ENCODE results near the gene IMMP2L.
"Not testable (repeated sequence)": the region's sequence is repeated elsewhere in the genome, so short reads cannot be mapped to it uniquely, and the experiment has no call there.

IMMP2L gene

DNA sequence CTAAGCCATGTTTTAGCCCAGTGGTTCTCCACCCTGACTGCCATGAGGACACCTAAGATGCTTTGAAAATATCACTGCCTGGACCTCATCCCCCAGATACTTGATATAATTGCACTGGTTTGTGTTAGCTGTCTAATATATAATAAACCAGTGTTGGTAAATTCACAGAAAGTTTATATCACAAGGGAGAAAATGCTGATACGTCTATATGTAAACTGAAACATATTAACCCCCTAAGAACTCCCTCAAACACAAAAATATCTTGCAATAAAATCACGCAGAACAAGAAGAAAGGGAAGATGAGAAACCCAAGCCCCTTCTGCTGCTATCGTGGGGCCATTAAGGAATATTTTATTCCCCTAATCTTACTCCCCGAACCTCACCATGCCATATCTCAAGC lies 8.2 kb downstream of the IMMP2L start:
- DNase-seq = no peak

DNA sequence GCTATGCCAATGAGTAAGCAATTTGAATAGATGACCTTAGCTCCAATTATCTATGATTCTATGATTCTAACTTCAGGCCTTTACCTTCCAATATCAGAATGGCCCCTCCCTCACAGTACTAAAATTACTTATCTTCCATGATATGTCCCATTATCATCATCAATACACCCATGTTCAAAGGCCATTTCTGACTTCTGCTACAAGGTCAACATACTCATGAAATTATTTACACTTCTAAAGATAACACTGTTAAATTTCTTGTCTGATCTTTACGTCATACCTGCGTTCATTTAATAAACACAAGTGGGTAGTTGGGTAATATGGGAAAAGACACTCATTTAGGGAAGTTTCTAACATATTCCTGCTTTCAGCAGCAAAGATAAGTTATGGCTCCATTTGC lies 21.2 kb downstream of the IMMP2L start:
- DNase-seq = no peak

DNA sequence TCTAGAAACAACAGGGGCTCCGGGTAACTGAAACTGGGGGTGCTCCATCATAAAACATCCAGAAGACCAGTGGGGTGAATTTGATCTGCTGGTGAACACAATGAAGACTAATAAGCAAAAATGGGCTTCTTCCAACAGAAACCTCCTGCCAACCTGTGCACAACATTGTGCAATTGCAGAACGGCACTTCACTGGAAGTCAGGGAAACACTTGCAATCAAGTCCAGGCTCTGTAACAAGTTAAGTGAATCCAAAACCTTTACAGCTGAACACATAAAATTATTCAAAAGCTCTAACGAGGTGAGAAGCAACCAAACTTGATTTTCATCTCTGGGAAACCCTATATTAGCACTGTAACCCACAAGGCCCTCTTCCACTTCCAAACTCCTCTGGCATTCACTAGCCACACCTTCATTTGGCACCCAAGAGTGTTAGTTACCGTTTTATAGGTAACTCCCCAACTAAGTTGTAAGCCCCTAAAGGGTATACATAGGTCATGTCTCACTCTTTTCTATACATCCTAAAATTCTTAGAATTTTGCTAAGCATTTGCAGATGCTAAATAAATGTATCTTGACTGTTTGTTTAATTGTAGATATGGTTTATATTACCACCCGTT lies 22.0 kb downstream of the IMMP2L start:
- DNase-seq = no peak

DNA sequence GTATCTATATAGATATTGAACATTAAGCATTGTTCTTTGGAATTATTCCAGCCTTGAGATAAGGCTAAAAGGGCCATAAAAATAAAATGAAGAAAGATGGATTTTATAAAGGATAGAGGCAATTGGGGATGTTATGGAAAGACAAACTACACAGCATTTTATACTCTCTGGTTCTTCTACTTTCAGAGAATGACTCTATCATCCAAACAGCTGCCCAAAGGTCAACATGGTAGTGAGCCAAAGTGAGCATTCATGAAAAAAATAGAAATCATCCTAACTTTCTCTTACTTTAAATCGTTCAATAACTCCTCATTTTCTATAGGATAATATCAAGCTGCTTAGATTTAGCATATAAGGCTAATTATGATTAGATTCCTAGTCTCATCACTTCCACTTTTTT lies 25.2 kb downstream of the IMMP2L start:
- DNase-seq = no peak

DNA sequence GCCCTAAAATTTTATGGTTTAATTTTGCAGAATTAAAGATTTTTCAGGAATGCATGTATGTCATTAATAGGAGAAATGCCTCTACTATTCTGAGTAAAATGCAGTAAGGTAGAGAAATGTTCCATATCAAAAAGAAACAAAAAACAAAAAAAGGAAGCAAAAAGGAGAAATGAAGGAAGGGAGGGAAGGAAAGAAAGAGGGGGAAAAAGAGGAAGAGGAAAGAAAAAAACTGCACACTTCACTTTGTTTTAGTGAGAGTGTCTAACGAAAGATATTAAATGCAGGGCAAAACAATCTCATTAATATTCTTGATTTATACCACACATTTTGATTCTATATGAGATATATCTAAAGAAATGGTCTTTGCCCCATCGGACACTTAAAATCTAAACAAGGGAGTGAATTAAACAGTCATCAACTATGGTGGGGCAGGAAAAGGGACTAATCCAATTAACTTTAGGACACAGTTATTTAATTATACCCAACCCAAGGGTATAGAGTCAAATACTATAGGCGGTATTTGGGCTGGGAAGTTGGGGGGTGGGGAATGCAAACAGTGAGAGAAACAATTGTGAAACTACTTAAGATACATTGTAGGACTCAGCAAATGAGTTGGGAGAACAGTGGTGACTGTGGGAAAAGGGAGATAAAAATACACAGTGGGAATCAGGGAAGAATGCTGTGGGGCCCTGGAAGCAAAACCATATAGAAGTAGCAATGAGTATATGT lies 27.0 kb downstream of the IMMP2L start:
- no peak for DNase-seq

DNA sequence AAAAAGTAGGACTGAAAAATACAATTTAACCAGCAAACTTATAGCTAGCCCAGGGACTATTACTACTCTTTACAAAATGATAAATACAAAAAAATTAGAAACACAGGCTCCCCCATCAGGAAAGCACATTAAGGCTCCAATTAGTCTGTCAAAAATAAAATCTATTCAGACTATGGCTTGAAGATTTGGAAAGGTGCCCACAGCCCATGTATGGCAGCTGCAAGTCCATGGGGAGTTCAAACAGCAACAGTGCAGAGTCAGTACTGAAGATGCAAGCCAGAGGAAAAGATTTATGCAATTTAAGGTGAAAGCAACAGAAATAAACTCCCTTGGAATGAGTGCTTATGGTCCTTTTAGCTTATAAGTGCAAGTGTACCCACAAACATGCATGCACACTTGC lies 29.7 kb downstream of the IMMP2L start:
- DNase-seq = no peak

DNA sequence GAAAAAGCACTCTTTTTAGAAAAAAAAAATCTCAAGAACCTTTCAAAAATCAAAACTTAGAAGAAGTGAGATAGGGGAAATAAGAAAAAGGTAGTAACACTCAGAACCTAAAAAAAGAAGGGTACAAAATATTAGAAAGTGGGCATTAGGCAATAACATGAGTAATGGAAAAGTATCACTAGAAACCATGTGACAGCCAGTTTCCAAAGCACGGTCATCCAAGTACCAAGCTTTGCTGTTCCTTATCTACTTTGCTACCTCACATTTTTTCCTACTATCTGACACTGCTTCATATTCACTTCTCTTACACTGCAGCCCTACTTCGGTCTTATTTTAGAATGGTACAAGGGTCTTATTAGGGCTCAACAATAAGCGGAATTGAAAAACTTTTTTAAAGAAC lies 30.3 kb downstream of the IMMP2L start:
- no peak for DNase-seq

DNA sequence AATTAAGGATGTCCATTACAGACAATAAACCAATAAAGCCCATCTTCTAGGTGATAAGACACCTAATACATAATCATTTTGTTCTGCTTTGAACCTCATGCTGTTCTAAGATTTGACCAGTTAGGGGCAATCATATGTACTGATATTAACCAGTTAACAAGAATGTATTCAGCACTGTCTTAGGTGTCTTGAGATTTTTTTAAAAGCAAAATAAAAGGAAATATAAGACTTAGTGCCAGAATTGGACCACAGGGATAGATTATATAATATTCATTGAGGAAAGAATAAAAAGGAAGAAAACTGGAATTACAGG lies 32.0 kb downstream of the IMMP2L start:
- DNase-seq = no peak

DNA sequence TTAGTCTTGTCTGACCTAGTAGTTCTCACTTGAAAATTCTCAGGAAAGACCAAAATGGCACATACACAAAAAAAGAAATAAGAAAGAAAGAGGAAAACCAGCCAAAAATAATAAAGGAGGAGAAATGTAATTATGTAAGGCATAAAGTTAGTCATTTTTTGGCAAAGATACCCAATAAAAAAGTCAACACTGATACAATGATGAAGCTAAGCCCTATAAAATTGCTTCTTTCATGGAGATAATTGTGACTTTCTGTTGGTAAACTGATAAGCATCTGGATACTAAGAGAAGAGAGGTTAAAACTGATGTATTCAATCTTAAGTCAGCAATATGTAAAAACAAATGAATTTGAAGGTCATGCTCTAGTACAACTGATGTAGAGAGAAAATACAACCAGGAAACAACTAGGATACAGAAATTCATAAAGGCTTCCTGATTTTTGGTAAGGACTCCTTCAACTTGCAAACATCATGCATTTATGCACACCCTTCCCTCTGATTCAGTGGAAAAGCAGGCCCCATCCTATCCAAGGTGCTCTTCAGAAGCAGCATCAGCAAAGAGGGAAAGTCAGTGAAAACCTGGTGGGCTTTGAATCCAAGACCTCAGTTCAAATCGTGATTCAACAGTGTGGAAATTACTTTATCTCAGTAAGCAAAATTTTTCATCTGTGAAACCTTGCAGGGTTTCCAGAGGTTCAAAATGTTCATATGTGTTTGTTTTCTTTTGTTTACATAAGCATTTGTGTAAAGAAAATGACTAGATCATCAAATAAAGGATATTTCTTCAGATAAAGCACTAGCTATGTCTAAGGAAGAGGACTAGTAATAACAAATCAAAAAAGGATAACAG lies 32.6 kb downstream of the IMMP2L start:
- no peak for DNase-seq

DNA sequence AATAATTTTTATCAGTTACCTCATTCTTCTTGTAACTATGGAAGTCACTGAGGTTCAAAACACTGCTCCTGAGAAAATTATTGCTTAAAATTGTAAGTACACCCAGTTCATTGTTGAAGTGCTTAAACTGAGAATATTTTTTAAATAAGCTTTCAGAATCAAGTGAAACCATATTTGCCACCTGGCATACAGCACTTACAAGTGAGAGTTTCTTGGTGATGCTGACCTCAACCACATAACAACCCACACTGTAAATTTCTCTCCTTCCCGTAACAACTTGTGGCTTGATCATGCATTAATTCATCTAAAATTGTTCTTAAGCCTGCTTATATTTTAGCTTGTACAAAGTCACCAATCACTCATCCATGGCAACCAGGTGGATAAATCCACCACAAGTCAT lies 34.0 kb downstream of the IMMP2L start:
- no peak for DNase-seq

DNA sequence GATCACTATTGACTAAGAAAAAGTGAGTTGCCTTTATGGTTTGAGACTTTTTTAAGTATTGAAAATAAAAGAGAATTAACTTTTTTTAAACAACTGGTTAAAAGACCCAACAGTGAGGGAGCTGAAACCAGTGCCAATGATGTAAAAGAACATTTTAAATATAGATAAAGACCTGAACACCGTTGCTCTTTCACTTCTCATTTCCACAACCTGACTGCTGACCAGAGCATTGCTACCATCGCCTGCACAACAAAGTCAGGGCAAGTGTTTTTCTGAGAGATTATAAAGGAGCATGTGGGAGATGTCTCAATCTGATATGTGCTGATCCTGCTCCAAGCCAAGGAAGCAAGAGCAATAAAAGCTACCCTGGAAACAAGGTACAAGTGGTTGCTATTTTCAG lies 34.7 kb downstream of the IMMP2L start:
- no peak for DNase-seq

DNA sequence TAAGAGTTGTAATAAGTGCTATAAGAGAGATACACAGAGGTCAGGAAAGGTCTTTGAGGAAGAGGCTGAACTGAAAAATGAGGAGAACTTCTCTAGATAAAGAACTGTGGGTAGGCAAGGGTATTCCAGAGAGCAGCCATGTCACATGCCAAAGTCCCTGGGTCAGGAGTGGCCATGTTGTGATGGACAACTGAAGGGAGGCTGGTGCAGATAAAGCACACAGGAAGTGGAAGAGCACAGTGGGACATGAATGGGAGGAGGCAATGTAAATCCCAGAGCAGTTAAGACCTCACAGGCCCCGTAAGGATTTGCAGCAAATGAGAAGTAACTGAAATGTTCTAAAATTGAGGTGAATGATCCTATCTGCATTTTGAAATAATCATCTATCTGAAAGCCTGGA lies 37.2 kb downstream of the IMMP2L start:
- DNase-seq = no peak

DNA sequence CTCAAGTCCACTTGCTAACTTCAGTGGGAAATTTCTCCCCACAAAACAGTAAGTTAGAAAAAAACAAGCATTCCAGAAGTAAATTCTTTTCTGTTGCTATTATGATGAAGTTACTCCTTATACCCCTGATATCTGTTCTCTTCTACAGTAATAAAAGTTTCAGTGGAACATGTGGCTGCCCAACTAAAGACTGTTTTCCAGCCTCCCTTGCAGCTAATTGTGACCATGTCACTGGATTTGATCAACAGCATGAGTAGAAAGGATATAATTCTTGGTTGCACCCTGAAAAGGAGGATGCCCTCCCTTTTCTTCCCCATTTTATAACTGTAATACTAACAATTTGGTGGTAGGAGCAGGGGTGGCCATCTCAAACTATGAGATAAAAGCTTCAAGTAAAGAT lies 40.6 kb downstream of the IMMP2L start:
- DNase-seq = no peak

DNA sequence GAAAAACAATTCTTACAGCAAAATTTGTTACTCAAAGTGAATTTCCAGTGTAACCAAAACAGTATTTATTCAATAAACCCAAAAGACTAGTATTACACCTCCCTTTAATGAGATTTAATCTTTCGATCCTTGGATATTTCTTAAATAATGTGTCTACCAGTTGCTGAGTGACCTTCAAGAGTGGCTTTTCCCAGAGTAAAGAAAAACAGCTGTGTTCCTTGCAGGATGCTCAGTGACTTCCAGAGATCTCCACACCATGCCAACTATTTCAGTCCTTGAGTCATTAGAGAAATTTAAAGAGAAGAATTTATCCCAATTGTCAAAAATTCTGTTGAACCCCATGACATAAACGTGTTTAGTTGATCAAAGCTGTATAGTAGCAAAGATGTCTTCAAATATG lies 44.0 kb downstream of the IMMP2L start:
- DNase-seq = no peak

DNA sequence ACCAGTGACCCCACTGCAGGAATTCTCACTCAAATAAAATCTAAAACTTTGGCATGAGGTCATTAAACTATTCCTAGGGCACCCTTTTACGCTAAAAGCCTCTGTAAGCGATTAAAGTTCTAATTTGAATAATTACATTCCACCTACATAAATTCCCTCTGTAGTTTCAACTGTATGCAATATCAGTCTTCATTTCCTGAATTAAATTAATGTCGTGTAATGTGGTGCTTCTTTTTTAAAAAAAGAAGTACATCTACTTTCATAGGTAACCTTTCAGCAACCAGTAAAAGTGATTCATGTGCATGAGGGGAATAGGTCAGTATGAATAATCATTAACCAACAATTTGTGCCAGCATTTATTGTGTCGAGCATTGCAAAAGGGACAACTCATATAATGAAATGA lies 44.7 kb downstream of the IMMP2L start:
- no peak for DNase-seq

DNA sequence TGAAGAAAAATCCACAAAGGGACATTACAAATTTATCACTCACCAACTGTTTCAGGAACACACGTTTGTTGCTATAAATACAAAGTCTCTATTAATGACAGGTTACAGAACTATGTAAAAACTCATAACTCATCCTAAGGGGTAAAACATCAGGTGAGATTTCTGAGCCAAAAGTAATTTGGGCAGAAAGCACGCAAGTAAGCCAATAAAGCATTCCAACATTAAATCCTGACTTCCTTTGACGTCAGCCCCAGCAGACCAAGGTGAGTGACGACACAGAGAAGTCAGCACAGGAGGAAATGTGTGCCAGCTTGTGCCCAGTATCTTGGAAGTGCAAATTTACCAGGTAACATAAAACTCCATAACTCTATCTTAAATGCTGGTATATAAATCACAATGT lies 45.7 kb downstream of the IMMP2L start:
- DNase-seq = no peak

DNA sequence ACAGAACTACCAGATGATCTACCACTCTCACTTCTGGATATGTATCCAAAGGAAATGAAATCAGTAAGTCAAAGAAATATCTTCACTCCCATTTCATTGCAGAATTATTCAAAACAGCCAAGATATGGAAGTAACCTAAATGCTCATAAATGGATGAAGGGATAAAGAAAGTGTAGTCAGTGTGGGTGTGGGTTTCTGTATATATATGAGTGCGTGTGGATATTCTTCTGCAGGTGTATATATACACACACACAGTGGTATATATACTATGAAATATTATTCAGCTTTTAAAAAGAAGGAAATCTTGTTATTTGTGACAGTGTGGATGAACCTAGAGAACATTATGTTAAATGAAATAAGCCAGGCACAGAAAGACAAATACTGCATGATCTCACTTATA lies 48.7 kb downstream of the IMMP2L start:
- no peak for DNase-seq

DNA sequence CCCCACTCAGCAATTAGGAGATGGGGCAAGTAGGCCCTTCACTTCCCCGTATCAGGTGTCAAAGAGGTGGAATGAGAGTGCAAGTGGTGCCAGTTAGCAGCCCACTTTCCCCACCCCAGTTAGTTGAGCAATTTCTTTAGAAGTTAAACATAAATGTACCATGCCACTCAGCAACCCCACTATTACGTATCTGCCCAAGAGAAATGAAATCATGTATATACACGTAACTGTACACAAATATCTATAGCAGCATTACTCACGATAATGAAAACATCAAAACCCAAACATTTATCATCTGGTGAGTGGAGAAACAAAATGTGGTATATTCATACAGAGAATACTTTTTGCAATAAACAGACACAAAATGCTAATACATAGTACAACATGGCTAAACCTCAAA lies 50.4 kb downstream of the IMMP2L start:
- DNase-seq = no peak

DNA sequence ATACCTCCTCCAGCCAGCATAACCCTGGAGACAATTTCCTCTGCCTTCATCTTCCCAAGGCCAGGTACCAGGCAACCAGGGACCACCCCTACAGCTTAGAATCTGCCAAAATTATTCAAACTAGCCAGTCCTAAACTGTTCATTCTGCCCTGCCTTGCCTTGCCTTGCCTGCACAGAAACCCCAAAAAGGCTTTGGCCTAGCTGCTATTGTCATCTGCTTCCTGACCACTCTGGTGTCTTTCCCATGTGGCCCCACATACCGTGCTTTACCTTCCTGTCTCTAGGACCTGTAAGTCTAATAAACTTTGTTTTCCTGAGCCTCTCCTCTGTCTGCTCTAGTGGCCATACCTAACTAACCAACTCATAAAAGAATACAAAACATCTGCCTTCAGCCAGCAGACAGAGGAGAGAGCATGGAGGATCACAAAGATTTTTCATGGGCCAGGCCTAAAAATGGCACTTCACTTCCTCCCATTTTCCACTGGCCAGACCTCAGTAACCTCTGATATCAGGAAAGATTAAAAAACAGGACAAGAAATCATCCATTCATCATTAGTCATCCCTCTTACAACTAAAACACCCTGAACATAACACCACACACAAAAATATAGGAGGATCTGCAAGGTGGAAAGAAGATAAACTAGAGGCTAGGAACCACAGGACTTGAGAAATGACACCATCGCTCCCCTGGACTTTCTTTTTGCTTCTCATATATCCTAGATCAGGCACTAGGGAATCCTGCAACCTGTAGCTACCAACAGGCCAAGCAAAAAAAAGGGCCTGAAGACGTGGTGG lies 51.5 kb downstream of the IMMP2L start:
- no peak for DNase-seq

DNA sequence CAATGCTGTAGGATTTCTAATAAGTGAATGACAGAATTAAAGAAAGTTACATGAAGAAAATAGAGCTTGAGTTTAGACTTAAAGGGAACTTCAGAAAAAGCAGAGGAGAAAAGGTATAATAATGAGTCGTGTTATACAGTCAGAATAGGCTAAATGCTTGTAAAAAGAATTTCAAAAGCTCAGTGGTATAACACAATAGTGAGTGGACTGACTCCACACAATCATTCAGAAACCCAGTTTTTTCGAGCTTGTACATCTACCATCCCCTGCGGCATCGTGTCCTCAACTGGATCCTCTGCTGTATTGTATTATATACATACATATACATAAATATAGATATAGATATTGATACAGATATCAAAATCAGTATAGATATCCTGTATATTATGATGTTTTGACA lies 52.2 kb downstream of the IMMP2L start:
- no peak for DNase-seq

DNA sequence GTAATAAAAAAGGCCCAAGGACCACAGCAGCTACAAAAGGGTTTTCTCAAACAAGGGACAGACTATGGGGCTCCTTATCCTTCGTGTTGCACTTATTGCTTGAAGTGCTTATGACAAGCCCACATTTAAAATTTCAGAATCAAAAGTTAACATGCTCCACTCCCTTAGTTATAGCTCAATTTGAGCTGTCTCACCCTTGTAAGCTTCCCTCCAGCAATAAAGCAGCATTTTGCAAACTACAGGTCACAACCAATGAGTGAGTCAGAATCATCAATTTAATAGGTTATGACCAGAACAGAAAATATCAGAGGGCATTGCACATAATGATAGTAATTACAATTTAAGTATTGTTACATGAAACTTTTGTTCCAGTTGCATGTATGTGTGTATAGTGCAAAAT lies 53.0 kb downstream of the IMMP2L start:
- DNase-seq = no peak

DNA sequence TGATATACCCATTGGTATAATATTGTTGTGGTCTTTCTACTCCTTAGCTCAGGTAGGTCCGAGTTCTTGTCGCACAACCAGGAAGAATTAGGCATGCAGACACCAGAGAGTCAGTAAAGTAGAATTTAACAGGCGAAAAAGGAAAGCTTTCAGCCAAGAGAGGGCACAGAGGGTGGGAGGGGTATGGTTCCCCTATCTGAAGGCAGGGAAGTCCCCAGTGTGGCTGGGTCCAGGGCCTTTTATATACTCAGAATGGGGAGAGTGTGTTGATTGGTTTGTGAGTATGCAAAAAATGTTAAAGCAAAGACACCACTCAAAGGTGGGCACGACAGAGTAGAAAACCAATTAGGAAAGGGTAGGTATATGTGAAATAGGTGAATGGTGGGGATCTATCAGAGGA lies 53.9 kb downstream of the IMMP2L start:
- DNase-seq = no peak

DNA sequence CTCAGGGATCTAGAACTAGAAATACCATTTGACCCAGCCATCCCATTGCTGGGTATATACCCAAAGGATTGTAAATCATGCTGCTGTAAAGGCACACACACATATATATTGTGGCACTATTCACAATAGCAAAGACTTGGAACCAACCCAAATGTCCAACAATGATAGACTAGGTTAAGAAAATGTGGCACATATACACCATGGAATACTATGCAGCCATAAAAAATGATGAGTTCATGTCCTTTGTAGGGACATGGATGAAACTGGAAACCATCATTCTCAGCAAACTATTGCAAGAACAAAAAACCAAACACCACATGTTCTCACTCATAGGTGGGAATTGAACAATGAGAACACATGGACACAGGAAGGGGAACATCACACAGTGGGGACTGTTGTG lies 56.9 kb downstream of the IMMP2L start:
- not testable (repeated sequence) for DNase-seq

DNA sequence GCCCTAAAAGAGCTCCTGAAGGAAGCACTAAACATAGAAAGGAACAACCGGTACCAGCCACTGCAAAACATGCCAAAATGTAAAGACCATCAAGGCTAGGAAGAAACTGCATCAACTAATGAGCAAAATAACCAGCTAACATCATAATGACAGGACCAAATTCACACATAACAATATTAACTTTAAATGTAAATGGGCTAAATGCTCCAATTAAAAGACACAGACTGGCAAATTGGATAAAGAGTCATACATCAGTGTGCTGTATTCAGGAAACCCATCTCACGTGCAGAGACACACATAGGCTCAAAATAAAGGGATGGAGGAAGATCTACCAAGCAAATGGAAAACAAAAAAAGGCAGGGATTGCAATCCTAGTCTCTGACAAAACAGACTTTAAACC lies 60.5 kb downstream of the IMMP2L start:
- DNase-seq = not testable (repeated sequence)
